GM06990 (cell line): ENCODE data around the gene HOXA6.

Experiments
- DNase-seq: peaks from one replicate; pipeline ENCODE4 v3.0.0-alpha.2; 2011; ENCODE audit not compliant: insufficient read length; ENCODE audit errors: extremely low read depth
- H3K27me3 ChIP-seq: replicated peaks from 2 replicates; pipeline ENCODE4 v1.6.0; 2011; ENCODE audit warnings: low read length; ENCODE audit not compliant: control insufficient read depth, insufficient read depth
- H3K36me3 ChIP-seq: 2 replicates; pipeline ENCODE4 v1.5.1; 2011; ENCODE audit warnings: low read length; ENCODE audit not compliant: control insufficient read depth, insufficient read depth
- H3K4me3 ChIP-seq: replicated peaks from 2 replicates; pipeline ENCODE4 v1.5.1; 2011; ENCODE audit warnings: low read depth, mild to moderate bottlenecking, control low read depth, low read length
- CTCF ChIP-seq: IDR thresholded peaks from 2 replicates; pipeline ENCODE4 v1.5.1; 2011; ENCODE audit warnings: low read length, control low read depth, mild to moderate bottlenecking, inconsistent platforms; ENCODE audit not compliant: insufficient read depth, poor library complexity, severe bottlenecking

Gene HOXA6

DNA sequence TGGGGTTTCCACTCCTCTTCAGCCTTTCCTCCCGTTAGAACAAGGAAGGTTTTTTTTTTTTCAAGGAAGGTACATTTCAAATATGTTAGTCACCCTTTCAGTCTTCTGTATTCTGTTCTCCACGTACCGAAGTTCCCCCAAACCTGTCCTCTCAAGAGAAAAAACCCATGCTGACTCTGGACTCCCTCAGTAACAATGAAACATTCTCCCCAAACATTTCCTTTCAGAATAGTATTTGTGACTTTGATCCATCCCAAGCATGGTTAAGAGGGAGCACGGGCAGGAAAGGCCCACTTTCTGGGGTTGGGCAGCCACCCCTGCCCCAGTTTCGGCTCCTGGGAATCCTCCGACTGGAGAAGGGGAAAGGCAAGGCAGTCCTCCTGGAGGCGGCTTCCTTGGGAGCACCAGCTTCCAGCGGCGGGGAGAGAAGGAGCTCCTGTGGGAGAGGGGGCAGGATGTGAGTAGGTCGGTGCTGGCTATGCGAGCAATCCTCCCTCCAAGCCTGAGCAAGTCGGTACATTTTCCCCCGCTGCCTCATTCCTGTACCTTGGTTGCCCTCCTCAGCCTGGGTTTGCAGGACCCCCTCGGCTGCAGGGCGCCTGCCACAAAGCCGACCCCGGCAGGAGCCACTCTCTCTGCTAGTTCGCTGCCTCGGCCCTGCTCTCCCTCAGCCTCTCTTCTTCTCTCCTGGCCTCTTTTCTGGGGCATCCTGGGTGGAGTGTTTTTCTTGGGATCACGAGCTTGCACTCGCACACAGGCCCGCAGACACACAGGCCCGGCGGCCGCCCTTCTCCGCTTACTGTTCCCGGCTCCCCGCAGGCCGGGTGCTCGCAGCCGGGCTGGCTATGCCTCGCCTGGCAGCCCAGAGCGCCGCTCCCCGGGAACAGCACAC is 49.6 kb downstream of the HOXA6 start:
- no peak overlapping the region for H3K4me3 ChIP-seq
- no peak for TF ChIP-seq CTCF
- no peak for DNase-seq
- no peaks in the 10 kb centered on the region for H3K36me3 ChIP-seq
- H3K27me3 ChIP-seq, result no peaks in the 10 kb centered on the region

GRCh38 chr7:27096768-27097514 is 50.6 kb downstream of the HOXA6 start:
- Histone ChIP-seq H3K4me3 (peak overlapping the region; percentile 66), H3K27me3 (no peaks in the 10 kb centered on the region), H3K36me3 (no peaks in the 10 kb centered on the region)
- no peak for TF ChIP-seq CTCF
- no peak for DNase-seq

DNA sequence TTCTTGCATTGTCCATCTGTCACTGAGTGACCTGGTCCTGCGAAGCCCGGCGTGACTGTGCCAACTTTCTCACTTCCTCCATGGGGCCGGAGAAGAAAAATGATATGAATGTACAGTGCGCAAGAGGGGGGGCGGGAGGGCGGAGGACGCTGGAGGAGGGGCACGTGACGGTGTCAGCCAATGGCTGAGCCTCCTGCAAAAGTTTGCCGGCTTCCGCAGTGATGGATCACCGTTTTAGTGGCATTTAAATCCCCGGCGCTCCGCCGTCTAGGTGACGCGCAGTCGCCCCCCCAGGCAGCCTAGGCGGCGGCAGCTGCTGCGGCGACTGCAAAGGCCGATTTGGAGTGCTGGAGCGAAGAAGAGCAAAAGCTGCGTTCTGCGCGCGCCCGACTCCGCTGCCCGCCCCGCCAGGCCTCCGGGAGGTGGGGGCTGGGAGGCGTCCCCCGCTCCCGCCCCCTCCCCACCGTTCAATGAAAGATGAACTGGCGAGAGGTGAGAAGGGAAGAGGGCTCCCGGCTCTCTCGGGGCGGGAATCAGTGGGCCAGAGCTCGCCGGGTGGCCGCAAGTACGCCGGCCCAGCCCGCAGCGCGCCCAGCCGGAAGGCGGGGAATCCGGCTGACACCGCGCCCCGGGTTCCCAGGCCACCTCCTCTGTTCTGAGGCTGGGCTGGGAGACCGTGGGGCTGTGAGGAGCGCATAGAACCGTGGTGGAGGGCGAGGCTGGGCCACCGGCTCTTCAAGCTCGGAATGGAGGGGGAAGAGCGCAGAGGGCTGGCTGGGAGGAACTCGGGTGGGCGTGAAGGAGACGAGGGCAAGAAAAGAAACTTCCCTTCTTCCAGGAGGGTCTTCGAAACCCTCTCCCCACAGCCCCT is 51.4 kb downstream of the HOXA6 start, which contains the start of gene HOXA1:
Gene HOXA1, minus strand, starts transcription at position 104 of the 871 bp plus-strand sequence. Its CDS starts 88 bp downstream, at position 16.
- peak; percentile 85 for DNase-seq
- TF ChIP-seq CTCF, result peak; percentile 7
- Histone ChIP-seq H3K36me3 (no peaks in the 10 kb centered on the region), H3K4me3 (peak within 1 kb of the TSS; percentile 66), H3K27me3 (no peaks in the 10 kb centered on the region)
